ENCODE measurements around the gene SEC14L3. TPM values are rescaled to one million over a fixed set of nuclear protein-coding genes. Genes with fewer than 3 reads are reported as not detected.
A peak's percentile ranks its signal among the peaks of the same experiment; 100 is the strongest.

SEC14L3 gene
- total and polyA plus RNA-seq, 2 of the 13 experiments (the other 11 are each of a cell fraction or from before 2014, with no cell fraction given), result not detected

GRCh38 chr22:30435674-30436126 is 36.1 kb downstream of the SEC14L3 start (continued):
- TF ChIP-seq POGZ (CRISPR knock-in tag; IDR thresholded peaks at IDR 0.05), result peak; percentile 64
- no peak for TF ChIP-seq ZNF484 (CRISPR knock-in tag; IDR thresholded peaks at IDR 0.05; ENCODE audit: borderline replicate concordance, low read depth)
- TF ChIP-seq RORA (CRISPR knock-in tag; IDR thresholded peaks at IDR 0.05), result no peak
- no peak for TF ChIP-seq ZNF777 (CRISPR knock-in tag; IDR thresholded peaks at IDR 0.05)
- TF ChIP-seq ZNF138 (CRISPR knock-in tag; IDR thresholded peaks at IDR 0.05; ENCODE audit: low read depth), result no peak
- no peak for TF ChIP-seq ZNF597 (CRISPR knock-in tag; IDR thresholded peaks at IDR 0.05)
- TF ChIP-seq SETDB1 (CRISPR knock-in tag; IDR thresholded peaks at IDR 0.05; ENCODE audit: borderline replicate concordance), result no peak
- no peak for TF ChIP-seq ZSCAN9 (CRISPR knock-in tag; IDR thresholded peaks at IDR 0.05; ENCODE audit: borderline replicate concordance)
- 0 out of 2 replicates have a peak, but pooled peaks have one; percentile 32 for TF ChIP-seq ZMYM3 (CRISPR knock-in tag; IDR thresholded peaks at IDR 0.05)
- no peak for TF ChIP-seq HIVEP1 (CRISPR knock-in tag; IDR thresholded peaks at IDR 0.05)
- peak; percentile 51; the same call in 1 of the 2 replicates for TF ChIP-seq NR2C2 (CRISPR knock-in tag; IDR thresholded peaks at IDR 0.05; ENCODE audit: borderline replicate concordance)
- no peak for TF ChIP-seq ZNF446 (CRISPR knock-in tag; IDR thresholded peaks at IDR 0.05)
- TF ChIP-seq, protein P1, sequence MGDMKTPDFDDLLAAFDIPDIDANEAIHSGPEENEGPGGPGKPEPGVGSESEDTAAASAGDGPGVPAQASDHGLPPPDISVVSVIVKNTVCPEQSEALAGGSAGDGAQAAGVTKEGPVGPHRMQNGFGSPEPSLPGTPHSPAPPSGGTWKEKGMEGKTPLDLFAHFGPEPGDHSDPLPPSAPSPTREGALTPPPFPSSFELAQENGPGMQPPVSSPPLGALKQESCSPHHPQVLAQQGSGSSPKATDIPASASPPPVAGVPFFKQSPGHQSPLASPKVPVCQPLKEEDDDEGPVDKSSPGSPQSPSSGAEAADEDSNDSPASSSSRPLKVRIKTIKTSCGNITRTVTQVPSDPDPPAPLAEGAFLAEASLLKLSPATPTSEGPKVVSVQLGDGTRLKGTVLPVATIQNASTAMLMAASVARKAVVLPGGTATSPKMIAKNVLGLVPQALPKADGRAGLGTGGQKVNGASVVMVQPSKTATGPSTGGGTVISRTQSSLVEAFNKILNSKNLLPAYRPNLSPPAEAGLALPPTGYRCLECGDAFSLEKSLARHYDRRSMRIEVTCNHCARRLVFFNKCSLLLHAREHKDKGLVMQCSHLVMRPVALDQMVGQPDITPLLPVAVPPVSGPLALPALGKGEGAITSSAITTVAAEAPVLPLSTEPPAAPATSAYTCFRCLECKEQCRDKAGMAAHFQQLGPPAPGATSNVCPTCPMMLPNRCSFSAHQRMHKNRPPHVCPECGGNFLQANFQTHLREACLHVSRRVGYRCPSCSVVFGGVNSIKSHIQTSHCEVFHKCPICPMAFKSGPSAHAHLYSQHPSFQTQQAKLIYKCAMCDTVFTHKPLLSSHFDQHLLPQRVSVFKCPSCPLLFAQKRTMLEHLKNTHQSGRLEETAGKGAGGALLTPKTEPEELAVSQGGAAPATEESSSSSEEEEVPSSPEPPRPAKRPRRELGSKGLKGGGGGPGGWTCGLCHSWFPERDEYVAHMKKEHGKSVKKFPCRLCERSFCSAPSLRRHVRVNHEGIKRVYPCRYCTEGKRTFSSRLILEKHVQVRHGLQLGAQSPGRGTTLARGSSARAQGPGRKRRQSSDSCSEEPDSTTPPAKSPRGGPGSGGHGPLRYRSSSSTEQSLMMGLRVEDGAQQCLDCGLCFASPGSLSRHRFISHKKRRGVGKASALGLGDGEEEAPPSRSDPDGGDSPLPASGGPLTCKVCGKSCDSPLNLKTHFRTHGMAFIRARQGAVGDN (CRISPR knock-in tag; IDR thresholded peaks at IDR 0.05), result peak; percentile 44; the same call in 1 of the 2 replicates
- no peak for TF ChIP-seq ARHGAP35 (CRISPR knock-in tag; IDR thresholded peaks at IDR 0.05; ENCODE audit: borderline replicate concordance)
- no peak for TF ChIP-seq ZSCAN25 (CRISPR knock-in tag; IDR thresholded peaks at IDR 0.05)
- no peak for TF ChIP-seq ZNF879 (CRISPR knock-in tag; IDR thresholded peaks at IDR 0.05)
- TF ChIP-seq, protein P2, sequence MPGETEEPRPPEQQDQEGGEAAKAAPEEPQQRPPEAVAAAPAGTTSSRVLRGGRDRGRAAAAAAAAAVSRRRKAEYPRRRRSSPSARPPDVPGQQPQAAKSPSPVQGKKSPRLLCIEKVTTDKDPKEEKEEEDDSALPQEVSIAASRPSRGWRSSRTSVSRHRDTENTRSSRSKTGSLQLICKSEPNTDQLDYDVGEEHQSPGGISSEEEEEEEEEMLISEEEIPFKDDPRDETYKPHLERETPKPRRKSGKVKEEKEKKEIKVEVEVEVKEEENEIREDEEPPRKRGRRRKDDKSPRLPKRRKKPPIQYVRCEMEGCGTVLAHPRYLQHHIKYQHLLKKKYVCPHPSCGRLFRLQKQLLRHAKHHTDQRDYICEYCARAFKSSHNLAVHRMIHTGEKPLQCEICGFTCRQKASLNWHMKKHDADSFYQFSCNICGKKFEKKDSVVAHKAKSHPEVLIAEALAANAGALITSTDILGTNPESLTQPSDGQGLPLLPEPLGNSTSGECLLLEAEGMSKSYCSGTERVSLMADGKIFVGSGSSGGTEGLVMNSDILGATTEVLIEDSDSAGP (CRISPR knock-in tag; IDR thresholded peaks at IDR 0.05; ENCODE audit: borderline replicate concordance), result no peak
- peak; percentile 49; the same call in 1 of the 2 replicates for TF ChIP-seq PHF20 (CRISPR knock-in tag; IDR thresholded peaks at IDR 0.05)
- no peak for TF ChIP-seq ZIK1 (CRISPR knock-in tag; IDR thresholded peaks at IDR 0.05; ENCODE audit: borderline replicate concordance, low read depth)
- no peak for TF ChIP-seq ZNF768 (CRISPR knock-in tag; IDR thresholded peaks at IDR 0.05)

Data from HepG2 (cell line).